Renal cortical epithelial cell (primary cell): Measurements from ENCODE around the gene HMX1. TPM values are rescaled to one million over a fixed set of nuclear protein-coding genes. Genes with fewer than 3 reads are reported as not detected.

Experiments
- DNase-seq: peaks from one replicate; pipeline ENCODE4 v3.0.0-alpha.2; 2011; ENCODE audit warnings: low read depth
- total RNA-seq: library from RNA; depleted of rRNA; stranded (reverse); fragments of >200 nt; gene quantifications from 2 replicates; pipeline ENCODE4 v1.2.3, GENCODE V29; 2014

HMX1 gene
- total RNA-seq, 1 donor from 2014 or later, result not detected

- DNase-seq, result no peak
These were observed 21.1 kb upstream of the HMX1 start for GRCh38 chr4:8892556-8893226.

GRCh38 chr4:8891646-8892555 lies 20.3 kb upstream of the HMX1 start:
- DNase-seq, result no peak

- DNase-seq, result no peak
These were observed 19.6 kb upstream of the HMX1 start for GRCh38 chr4:8891255-8891645.

GRCh38 chr4:8888856-8889255 lies 17.2 kb upstream of the HMX1 start:
- no peak for DNase-seq

GRCh38 chr4:8886612-8887406 lies 15.2 kb upstream of the HMX1 start:
- no peak for DNase-seq

GRCh38 chr4:8882239-8882638 lies 10.6 kb upstream of the HMX1 start:
- DNase-seq, result no peak

GRCh38 chr4:8880851-8881250 lies 9.2 kb upstream of the HMX1 start:
- DNase-seq, result no peak

- DNase-seq, result no peak
These were observed 7.9 kb upstream of the HMX1 start for GRCh38 chr4:8879574-8879973.

- no peak for DNase-seq
These were observed 6.8 kb upstream of the HMX1 start for GRCh38 chr4:8878421-8878820.

- no peak for DNase-seq
These were observed 6.1 kb upstream of the HMX1 start for GRCh38 chr4:8877780-8878040.

GRCh38 chr4:8876982-8877779 lies 5.5 kb upstream of the HMX1 start:
- DNase-seq, result no peak

GRCh38 chr4:8874896-8875680 lies 3.4 kb upstream of the HMX1 start:
- no peak for DNase-seq

- DNase-seq, result no peak
These were observed 2.6 kb upstream of the HMX1 start for GRCh38 chr4:8874003-8874895.

GRCh38 chr4:8872402-8873291 lies 1.0 kb upstream of the HMX1 start:
- DNase-seq, result no peak

GRCh38 chr4:8870647-8871416 lies 807 bp downstream of the HMX1 start:
- DNase-seq, result no peak

- no peak for DNase-seq
These were observed 1.6 kb downstream of the HMX1 start for GRCh38 chr4:8869898-8870646.
